ENCODE results near the gene JADE2.

JADE2 gene

DNA sequence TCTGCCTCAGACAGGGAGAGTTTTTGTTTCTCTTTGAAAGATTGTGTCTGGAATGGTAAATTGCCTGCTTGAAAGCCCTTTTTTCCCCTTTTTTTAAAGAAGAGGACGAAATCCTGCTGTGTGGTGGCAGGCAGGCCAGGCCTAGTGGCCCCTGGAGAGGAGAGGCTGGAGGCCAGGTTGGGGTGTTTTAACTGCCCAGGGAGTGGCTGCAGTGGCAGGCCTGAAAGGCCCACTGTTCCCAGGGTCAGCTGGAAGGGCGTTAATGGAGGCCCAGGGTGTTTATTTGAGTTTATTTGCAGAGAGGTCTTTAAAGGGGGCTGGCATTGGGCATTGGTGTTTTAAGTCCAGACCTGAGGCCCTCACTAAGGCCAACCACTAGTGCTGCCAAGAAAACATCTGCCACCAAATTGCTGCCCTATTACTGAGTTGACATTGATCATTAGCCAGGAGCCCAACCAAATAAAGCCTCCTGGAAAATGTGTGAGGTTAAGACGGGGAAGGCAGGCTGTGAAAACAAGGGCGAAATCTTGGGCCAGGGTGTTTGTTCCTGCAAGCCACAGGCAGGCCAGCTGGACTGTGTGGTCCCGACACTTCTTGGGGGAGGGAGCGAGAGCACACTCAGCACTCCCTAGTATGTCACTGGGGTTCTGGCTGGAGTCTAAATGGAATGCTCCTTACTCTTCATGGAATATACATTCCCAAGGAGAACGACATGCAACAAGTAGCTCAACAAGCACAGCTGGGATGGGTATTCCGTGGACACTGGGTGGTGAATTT, 5.0 kb downstream of the JADE2 start:
- no peak for DNase-seq

DNA sequence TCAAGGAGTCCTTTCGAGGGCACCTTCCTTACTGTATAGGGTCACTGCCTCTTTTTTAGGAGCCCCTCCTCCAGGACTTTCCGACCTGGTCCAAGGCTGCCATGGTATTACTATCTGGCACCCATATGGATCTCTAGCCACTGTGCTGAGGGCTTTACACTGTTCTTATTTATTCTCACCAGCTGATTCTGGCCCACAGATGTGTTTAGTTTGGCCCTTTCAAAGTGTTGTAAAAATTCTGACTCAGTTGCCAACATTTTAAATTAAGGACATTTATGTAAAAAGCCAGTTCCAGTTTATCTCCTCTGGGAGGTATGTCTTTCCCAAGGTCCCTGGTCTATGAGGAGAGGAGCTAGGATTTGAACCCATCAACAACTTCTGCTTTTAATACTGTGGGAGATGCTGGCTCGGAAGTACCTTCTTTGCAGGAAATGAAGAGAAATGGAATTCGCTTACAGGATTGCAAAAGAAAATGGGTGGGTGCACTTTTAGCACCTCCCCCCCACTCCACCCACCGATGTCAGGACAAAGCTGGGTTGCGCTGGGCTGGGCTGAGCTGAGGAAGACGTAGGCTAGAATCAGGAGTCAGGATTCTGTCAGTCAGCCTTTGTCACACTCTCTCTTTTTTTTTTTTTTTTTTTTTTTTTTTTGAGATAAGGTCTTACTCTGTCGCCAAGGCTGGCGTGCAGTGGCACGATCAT, 7.8 kb downstream of the JADE2 start:
- no peak for DNase-seq

DNA sequence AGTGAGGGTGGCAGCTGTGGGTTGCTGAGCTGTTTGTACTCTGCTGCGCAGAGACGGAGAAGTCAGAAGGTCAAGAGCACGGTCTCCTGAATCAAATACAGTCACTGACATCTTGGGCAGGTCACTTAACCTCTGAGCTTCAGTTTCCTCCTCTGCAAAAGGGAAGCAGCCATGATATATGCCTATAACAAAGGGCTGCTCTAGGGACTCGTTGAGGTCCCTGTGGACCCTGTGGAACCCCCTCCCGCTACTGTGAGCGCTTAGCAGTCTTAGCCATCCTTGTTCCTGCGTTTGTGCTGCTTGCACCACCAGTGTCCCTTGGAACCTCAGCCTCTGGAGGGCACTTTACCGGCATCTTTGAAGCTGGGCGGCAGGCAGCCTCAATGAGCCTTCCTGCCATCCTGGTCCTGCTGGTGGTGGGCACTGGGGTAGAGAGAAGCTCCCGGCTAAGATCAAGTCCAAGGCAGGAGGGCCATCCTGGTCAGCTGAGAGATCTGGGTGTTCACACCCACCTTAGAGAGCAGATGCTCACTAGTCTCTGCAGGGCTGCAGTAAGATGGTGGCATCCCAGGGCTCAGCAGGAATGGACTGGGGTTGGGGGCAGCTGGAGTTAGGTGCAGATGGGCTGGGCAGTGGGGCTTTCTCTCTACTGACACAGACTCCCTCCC, 8.7 kb downstream of the JADE2 start:
- DNase-seq = no peak

DNA sequence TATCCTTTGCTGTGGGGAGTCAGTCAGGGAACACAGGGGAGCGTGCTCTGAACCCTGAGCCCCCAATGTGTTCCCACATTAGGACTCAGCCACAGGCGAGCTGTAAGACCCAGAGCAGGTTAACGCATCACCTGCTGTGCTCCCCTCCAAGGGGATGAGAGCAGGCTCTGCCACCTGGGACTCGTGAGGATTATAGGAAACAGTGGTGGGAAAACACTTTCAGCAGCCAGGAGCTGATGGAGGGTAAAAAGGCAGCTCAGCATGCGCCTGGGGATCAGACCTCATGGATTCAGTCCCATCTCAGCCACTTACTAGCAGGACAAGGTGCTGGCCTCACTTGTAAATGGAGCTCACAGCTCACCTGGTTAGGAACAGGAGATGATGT, 9.2 kb downstream of the JADE2 start:
- no peak for DNase-seq

DNA sequence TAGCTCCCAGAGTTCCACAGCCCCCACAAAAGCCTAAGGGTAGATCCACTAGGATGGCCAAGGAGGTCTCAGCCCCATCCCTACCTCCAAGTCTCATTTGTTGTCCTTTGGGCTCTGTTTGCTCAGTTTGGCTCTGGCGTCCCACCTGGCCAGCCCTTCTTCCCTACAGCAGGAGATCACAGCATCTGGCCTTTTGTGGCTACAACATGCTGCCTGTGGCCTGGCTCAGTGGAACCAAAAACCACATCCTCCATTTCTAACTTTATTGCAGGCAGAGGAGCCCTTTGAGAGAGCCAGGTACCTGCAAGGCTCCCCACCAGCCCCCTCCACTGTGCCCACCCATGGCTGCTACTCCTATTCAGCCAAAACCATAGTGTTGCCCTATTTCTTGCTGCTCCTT, 11.4 kb downstream of the JADE2 start:
- DNase-seq = no peak

DNA sequence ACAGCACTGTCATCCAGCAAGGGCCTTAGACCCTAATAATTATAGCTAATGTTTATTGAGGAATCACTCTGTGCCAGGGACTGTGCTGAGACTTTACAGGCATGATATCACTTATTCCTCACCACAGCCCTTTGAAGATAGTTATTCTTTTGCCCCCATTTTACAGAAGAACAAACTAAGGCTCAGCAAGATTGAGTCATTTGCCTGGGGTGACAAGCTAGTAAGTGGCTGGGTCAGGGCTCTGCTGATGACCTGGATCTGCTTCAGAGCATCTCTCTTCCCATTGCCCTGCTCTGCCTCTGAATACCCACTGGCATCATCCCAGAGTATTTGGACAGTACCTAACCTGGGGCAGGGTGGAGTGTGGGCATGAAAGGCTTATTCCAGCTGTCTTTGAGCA, 11.8 kb downstream of the JADE2 start:
- no peak for DNase-seq

DNA sequence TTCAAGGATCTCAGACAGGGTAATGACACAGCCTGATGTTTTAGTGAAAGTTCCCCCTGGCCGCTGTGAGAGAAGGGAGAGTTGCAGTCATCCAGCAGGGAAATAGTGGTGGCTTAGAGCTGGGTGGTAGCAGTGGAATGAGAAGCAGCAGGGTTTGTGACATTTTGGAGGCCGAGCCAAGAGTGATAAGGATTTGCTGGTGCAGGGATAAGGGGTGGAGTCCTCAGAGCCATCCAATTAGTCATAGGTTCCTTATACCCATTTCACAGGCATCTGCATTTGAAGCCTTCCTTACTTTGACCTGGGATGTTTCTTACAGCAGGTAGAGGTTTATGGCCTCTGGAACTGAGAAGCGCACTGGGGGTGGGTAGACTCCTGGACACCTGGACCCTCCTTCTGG, 12.8 kb downstream of the JADE2 start:
- no peak for DNase-seq

DNA sequence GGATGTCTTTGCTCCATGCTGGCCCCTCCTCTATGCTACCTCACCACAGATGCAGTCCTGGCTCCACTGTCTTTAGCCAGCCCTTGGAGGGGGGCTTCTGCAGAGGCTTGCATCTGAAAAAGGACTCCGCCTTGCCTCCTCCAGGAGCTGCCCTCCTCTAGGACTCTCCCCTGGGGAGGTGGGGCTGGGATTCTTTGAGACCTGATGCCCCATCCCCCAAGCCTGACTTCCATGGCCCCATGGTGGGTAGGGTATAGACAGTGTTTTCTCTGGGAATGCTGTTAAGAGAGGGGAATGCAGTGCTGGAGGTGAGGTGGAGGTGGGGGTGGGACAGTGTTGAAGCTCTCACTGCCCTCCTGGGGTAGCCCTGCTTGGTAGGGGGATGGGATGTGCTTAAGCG, 14.3 kb downstream of the JADE2 start:
- no peak for DNase-seq

DNA sequence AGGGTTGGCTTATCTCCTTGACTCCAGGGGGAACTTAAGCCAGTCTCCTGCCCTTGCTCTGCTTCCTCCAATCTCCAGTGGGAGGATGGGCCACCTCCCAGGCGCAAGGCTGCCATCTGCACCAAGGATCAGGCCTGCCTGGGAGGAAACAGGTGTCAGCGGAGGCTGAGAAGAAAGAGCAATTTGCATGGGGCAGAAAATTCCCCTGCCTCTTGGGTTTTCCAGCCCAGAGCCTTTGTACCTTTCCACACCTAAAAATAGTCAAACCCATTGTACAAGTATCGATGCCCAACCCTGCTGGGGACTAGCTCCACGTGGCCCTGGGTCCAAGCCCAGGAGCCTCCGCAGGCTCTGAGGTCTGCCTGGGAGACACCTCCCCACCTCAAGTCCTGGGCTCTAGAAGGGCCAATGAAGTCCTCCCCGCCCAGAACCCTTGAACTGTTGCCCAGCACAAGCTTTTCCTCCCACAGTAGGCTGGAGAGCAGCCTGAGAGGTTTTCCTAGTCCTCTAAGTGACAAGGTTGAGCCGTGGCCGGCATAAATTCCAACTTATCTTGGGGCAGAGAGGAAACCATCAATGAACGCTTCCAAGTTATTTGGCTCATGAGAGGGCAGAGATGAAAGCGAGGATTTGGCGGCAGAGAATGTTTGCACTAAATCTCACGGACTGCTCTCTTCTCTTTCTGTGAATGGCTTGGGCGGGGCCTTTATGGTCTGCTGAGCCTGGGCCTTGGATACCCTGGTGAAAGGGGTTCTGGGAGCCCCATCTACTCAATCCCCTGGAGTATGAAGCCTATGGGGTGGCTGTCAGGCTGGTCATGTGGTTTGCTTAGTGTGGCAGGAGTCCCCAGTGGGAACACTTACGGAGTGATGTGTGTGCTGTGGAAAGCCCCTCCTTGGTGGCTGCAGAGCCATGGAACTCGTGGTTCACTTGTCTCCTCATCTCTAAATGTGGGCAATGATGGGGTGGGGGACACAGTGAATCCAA, 15.6 kb downstream of the JADE2 start:
- no peak for DNase-seq

DNA sequence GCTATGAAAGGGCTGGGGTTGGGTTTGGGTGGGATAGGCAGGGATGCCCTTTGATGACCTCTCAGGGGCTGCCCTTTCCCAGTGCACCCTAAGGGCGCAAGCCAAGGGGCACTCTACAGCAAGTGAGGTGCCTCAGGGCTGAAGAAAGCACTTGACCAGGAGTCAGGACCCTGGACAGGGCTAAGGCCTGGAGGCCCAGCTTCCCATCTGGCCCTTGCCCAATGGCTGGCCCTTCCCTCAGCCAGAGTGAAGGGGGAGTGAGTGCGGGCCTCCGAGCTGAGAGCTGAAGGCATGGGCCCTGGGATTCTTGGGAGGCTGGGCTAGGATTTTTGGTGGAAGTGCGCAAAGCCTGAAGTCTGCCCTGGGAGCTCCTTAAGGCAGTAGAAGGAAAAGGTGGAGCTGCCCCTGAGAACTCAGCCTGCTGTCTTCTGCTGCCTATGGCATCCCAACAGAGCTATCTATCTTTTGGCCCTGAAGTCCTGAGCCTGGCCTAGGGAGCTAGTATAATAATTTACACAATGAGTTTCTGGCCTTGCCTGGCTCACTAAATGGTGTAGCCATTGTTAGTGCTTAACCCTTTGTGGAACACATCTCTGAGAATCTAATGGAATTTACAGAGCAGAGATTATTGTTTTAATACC, 16.4 kb downstream of the JADE2 start:
- DNase-seq = no peak

DNA sequence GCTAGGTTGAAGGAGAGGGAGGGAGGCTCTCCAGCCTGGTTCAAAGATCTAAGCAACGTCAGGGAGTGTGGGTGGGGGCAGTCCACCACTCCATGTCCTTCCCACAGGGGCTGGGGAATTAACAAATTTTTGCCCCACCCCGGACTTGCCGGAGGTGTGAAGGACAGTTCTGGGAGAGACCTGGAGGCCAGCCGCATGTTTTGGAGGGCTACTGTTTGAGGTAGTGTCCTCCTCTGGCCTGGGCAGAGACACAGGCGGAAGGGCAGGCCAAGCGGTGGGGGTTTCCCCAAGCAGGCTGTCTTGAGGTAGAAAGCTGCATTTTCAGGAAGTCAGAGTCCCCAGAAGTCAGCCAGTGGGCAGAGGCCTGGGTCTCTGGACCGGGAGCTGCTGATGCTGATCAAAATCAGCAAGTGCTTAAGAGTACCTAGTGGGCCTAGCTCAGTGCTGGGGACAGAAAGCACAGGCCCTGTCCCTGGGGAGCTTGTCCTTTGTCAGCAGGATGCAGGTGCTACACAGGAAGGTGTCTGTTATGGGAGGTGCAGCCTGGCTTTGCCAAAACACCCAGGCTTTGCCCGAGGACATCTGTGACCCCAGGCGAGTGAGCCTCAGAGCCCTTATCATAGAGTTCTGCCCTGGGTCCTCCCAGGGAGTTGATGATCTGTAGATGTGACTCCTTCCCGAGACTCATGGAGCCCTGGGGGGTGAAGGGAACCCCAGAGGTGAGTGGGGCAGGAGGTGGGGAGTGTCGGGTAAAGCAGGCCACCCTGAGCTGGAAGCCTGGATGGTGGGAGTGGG, 18.5 kb downstream of the JADE2 start:
- no peak for DNase-seq

DNA sequence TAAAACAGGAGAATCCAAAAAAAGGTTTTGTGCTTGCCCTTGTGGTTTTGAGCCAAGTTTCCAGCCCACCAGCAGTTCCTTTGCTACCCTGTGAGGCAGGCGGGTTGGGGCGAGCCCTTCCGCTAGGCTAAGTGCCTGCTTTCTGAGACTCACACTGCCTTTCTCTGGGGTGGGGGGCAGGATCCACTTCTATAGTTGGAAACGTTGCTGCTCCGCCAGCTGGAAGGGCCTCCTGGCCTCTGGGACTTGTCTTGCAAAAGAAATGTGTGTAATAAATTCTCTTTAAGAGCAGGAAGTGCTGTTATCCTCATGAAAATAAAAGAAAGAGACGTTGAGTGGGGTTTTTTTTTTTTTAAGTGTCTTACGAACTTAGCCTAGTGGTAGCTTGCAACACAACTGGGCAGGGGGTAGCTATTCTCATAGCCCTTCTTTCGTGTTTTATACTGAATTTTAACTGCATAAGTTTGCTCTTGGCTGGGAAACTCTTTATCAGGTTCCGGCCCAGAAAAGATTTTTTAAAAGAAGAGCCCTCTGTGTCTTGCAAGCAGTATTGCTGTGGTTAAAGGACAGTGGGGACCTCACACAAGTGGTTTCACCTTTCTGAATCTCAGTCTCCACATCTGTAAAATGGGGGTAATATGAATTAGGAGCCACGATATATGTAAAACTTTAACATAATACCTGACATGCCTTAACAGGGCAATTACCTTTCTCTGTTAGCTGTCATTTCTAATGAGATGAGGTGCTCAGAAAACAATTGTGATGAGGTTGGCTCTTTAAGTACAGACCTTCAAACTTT, 19.8 kb downstream of the JADE2 start:
- no peak for DNase-seq

DNA sequence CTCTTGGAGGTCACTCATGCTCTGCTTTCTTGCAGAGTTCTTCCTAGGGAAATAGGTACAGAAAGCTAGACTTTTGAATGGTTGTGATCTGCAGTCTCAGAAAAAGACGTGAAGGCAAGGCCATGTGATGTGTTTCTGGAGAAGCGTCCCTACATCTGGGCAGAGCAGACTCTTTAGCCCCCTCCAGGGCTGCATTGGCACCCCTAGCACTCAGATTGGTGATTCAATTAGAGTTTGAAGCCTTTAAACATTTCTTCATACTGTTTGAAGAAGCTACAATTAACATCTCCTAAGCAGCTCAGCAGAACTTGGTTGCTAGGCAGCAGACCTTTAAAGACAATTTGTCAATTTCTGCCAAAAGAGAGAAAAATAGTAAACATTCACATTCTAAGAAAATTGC, 21.6 kb downstream of the JADE2 start:
- DNase-seq = no peak

DNA sequence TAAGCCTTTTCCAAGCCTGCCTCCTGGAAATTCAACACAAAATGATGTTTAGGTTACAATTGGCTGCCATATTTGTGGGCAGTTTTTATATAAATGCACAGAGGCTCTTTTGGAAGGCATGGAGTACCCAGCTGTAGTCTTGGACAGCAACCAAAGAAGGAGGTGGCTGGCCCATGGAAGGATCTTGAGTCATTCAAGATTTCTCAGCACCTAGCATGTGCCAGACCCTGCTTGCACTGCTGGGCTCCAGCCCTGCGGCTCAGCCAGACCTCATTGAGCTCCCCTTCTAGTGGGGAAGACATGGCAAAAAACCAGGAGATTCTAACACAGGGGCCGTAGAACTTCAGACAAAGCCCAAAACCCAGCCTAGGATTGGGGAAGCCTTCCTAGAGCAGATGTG, 22.1 kb downstream of the JADE2 start:
- no peak for DNase-seq

DNA sequence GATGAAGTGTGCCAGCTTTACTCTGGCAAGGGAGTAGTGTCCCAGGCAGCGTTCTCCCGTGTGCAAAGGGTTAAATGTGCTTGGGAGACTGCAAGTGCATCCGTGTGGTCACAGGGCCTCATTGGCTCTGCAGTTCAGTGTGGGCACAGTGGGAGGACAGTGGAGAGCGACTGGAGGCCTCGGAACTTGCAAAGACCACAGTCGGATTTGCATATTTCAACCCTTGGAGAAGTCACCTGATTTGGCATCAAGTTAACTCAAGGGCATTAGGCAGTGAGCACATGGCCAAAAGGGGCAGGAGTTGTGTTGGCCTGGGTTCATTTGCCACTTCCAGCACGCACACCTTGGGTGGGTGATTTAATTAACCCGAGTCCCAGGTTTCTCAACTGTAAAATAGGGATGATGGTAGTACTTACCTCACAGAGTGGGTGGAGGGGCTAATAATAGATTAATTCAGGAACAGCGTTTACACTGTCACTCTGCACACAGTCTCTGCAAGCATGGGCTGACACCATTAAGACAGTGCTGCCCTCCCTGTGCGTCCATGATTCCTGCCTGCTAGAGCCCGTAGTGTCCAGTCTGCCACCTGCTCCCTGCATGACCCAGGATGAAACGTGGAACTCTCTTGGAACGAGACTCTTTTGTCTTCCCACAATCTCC, 22.7 kb downstream of the JADE2 start:
- DNase-seq = no peak

DNA sequence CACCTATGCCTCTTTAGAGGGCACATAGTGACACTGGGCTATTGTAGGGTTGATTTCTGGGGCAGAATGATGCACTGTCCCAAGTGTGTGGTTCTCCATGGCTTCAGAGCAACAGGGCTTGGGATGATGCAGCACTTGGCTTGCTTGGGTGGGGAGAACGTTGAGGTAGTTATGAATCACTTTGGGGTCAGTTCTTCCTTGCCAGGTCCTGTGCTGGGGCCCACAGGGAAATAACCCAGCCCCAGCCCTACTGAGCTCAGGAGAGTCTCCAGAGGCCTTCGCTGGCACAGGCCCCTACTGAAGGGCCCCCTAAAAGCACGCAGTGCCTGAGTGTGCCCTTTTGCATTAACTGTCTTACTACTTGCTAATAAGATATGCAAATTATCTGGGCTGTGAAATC, 24.2 kb downstream of the JADE2 start:
- no peak for DNase-seq

DNA sequence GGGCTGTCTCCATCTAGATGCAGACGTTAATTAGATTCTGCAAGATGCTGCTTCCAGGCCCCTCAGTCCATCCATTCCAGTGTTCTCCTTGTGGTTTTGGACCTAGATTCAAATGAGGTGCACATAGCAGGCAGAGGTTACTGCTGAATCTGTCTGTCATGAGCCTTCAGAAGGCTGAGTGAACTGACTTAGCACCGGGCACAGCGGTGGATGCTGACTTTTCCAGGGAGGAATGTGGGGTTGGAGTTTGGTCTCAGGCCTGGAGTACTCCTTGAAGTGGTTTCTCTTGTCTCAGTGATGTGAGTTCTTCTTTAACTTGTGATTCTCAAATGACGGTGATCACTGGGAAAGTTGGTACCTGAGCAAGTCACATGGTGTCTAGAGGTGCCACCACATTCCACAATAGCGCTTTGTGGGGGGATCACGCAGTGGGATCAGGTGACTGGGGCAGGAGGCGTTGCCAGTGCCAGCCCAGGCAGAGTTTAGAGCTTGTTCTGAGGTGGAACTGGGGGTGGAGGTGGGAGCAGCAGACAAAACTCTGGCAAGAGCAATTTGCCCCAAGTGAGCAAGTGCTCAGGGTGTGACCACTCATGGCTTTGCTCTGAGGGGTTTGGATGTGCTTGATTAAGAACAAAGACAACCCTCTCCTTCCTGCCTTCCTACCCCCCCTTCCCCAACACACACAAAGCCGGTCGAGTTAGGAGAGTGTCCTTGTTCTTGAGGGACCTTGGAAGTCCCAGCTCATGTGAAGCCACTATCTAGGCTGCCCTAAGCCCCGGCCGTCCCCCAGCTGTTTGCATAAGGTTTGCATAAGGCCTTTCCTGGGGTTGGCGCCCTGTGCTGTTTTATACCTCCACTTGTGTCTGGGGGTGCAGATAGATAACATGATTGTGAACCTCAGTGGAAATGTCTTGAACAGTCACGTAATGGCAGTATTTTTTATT, 25.1 kb downstream of the JADE2 start:
- no peak for DNase-seq

DNA sequence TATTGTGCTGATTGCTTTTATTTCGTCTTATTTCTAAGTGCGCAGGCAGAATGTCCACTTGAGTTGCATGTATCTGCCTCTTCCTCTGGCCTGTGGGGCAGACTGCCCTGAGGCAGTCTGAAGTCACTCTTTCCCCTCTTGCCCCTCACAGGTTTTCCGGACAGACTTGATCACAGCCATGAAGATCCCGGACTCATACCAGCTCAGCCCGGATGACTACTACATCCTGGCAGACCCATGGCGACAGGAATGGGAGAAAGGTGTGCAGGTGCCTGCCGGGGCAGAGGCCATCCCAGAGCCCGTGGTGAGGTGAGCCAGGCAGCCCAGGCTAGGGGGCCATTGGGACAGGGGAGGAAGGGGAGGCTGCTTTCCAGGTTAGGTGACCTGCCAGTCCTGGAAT, 26.4 kb downstream of the JADE2 start:
- DNase-seq = no peak

DNA sequence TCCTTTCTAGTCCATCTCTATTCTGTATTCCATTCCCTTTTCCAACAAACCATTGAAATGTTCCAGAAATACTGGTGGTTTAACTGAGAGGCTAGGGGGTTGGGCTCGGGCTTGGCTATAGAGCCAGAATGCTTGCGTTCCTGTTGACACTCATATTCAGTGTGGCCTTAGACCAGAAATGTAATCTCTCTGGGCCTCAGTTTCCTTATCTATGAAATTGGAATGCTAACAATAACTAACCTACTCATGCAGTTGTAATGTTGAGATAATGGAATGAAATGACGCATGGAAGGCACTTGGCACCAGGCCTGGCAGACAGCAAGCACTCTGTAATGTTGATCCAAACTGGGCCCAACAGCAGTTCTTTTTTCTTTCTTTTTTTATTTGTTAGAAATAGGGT, 26.8 kb downstream of the JADE2 start:
- DNase-seq = peak; percentile 45

Data from GOT3 (cell line).